ENCODE measurements around the gene ARIH2.
"Not testable (repeated sequence)": the region's sequence is repeated elsewhere in the genome, so short reads cannot be mapped to it uniquely, and the experiment has no call there.

Gene ARIH2

GRCh38 chr3:48918388-48919214, at the start of gene ARIH2:
Gene ARIH2, plus strand, starts transcription at chr3:48918842. Its CDS starts 8,717 bp downstream, at chr3:48927559.
- DNase-seq (ENCODE audit: low read depth): peak; percentile 83

GRCh38 chr3:48877671-48878070, 41.0 kb upstream of the ARIH2 start:
- DNase-seq (ENCODE audit: low read depth): no peak

GRCh38 chr3:48879307-48879993, 39.2 kb upstream of the ARIH2 start:
- DNase-seq (ENCODE audit: low read depth): no peak

- DNase-seq (ENCODE audit: low read depth): no peak
Measured at GRCh38 chr3:48879994-48880377, 38.7 kb upstream of the ARIH2 start.

- no peak for DNase-seq (ENCODE audit: low read depth)
Measured at GRCh38 chr3:48881006-48881405, 37.6 kb upstream of the ARIH2 start.

GRCh38 chr3:48881652-48882114, 37.0 kb upstream of the ARIH2 start:
- DNase-seq (ENCODE audit: low read depth): no peak

GRCh38 chr3:48885753-48886152, 32.9 kb upstream of the ARIH2 start:
- DNase-seq (ENCODE audit: low read depth): no peak

- DNase-seq (ENCODE audit: low read depth): no peak
Measured at GRCh38 chr3:48891606-48892005, 27.0 kb upstream of the ARIH2 start.

GRCh38 chr3:48894516-48894915, 24.1 kb upstream of the ARIH2 start:
- DNase-seq (ENCODE audit: low read depth): no peak

GRCh38 chr3:48896936-48897335, 21.7 kb upstream of the ARIH2 start:
- no peak for DNase-seq (ENCODE audit: low read depth)

- no peak for DNase-seq (ENCODE audit: low read depth)
Measured at GRCh38 chr3:48897460-48898376, 20.9 kb upstream of the ARIH2 start.

GRCh38 chr3:48898383-48899234, 20.0 kb upstream of the ARIH2 start, which contains the start of gene SLC25A20:
Gene SLC25A20, minus strand, starts transcription at chr3:48898882. Its CDS starts 88 bp downstream, at chr3:48898794.
- DNase-seq (ENCODE audit: low read depth): peak; percentile 81

- no peak for DNase-seq (ENCODE audit: low read depth)
Measured at GRCh38 chr3:48899273-48899672, 19.4 kb upstream of the ARIH2 start.

GRCh38 chr3:48907026-48907425, 11.6 kb upstream of the ARIH2 start:
- not testable (repeated sequence) for DNase-seq (ENCODE audit: low read depth)

- DNase-seq (ENCODE audit: low read depth): no peak
Measured at GRCh38 chr3:48915296-48915695, 3.3 kb upstream of the ARIH2 start.

GRCh38 chr3:48919215-48920138, 835 bp downstream of the ARIH2 start:
- no peak for DNase-seq (ENCODE audit: low read depth)

GRCh38 chr3:48926425-48927392, 8.1 kb downstream of the ARIH2 start:
- DNase-seq (ENCODE audit: low read depth): no peak

- no peak for DNase-seq (ENCODE audit: low read depth)
Measured at GRCh38 chr3:48927928-48928327, 9.3 kb downstream of the ARIH2 start.

- no peak for DNase-seq (ENCODE audit: low read depth)
Measured at GRCh38 chr3:48928679-48929078, 10.0 kb downstream of the ARIH2 start.
